Muscle layer of duodenum (tissue), 2 donors: Measurements from ENCODE around the gene PNKD.

ENCODE experiments used
- H3K27ac ChIP-seq: one replicate; pipeline ENCODE4 v1.7.0; 2013; ENCODE audit warnings: mild to moderate bottlenecking, low read length
- H3K27me3 ChIP-seq: one replicate; pipeline ENCODE4 v1.7.0; 2013; ENCODE audit warnings: low read depth, mild to moderate bottlenecking, control low read depth, low read length
- H3K36me3 ChIP-seq, 2 donors: one replicate each; pipeline ENCODE4 v1.7.0; 2013; ENCODE audit warnings: low read length in 2 of 2, control low read depth in 1 of 2, mild to moderate bottlenecking in 1 of 2; ENCODE audit not compliant: insufficient read depth in 2 of 2, control insufficient read depth in 1 of 2
- H3K4me1 ChIP-seq, 2 donors: one replicate each; pipeline ENCODE4 v1.7.0; 2013; ENCODE audit warnings: low read length in 2 of 2, mild to moderate bottlenecking in 2 of 2, control low read depth in 1 of 2, moderate library complexity in 1 of 2; ENCODE audit not compliant: insufficient read depth in 2 of 2, control insufficient read depth in 1 of 2
- H3K4me3 ChIP-seq, 2 donors: one replicate each; pipeline ENCODE4 v1.7.0; 2013; ENCODE audit warnings: low read length in 2 of 2, low read depth in 1 of 2, mild to moderate bottlenecking in 1 of 2
- H3K9me3 ChIP-seq, 2 donors: one replicate each; pipeline ENCODE4 v1.7.0; 2013; ENCODE audit warnings: low read length in 2 of 2, control low read depth in 1 of 2, mild to moderate bottlenecking in 1 of 2; ENCODE audit not compliant: control insufficient read depth in 1 of 2
- donor health status: healthy.

The PNKD gene

DNA sequence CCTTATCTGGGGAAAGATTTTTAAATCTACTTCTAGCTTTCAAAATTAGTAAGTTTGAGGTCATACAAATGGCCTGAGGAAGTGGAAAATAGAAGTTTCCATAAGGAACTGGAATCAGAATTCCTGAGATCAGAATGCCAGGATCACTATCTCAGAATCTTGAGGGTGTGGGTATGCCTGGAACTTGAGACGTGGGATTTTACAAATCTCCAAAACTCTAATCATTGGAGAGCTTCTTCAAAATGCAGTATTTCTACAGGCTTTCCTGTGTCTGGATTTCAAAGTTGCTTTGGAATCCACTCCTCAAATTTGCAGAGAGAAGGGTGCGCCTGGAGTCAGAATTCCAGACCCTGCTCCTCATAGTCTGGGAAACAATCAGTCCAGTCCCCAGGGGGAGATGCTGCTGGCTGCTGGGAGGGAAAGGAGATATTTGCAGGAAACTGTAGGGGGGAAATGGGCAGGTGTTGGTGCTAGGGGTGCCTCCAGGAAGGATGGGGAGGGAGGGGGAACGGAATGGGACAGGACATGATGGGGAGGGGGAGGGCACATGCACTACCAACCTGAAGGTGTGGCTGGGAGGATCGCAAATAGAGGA, 55.3 kb downstream of the PNKD start:
- Histone ChIP-seq H3K4me3 (no peak overlapping the region), H3K27me3 (no peaks in the 10 kb centered on the region), H3K36me3 (no peaks in the 10 kb centered on the region), H3K9me3 (no peaks in the 10 kb centered on the region), H3K27ac (no peak overlapping the region), H3K4me1 (peaks cover 8 to 13% of the 10 kb centered on the region in 2 donors)

DNA sequence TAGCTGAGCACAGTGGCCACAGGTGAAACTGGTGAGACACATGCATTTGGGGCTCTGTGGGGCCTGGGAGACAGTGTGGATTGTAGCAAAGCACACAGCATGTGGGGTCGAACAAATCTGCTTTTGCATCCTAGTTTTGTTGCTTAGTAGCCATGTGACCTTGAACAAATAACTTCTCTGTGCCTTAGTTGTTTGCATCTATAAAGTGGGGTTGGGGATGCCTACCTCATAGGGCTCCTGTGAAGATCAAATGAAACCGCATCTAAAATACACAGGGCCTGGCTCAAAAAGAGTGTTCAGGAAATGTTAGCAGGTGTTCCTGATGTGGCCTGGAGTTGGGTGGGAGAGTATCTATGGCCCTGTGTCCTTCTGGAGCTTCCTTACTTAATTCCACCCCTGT, 56.0 kb downstream of the PNKD start:
- H3K27ac ChIP-seq: no peak overlapping the region
- no peaks in the 10 kb centered on the region for H3K9me3 ChIP-seq
- H3K27me3 ChIP-seq: no peaks in the 10 kb centered on the region
- no peaks in the 10 kb centered on the region for H3K36me3 ChIP-seq
- H3K4me1 ChIP-seq: peaks cover 8 to 13% of the 10 kb centered on the region in 2 donors
- H3K4me3 ChIP-seq: no peak overlapping the region

GRCh38 chr2:218327451-218328210, 57.3 kb downstream of the PNKD start:
- no peaks in the 10 kb centered on the region for H3K36me3 ChIP-seq
- no peaks in the 10 kb centered on the region for H3K9me3 ChIP-seq
- H3K4me1 ChIP-seq: peaks cover 4 to 7% of the 10 kb centered on the region in 2 donors
- no peak overlapping the region for H3K4me3 ChIP-seq
- H3K27me3 ChIP-seq: no peaks in the 10 kb centered on the region
- no peak overlapping the region for H3K27ac ChIP-seq

DNA sequence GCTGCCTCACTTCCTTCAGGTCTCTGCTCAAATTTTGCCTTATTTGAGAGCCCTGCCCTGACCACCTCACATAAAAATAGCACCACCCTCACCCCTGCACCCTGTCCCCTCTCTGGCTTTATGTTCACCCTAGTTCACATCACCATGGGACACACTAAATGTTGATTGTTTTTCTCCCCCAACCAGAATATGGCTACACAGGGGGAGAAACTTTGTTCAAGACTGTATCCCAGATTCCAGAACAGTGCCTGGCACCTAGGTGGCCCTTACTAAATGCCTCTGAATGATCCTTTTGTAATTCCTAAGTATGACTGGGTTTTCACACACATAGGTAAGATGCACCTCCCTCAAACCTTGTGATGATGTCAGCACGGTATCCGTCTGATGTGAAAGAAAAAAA, 58.0 kb downstream of the PNKD start:
- Histone ChIP-seq H3K27ac (no peak overlapping the region), H3K36me3 (no peaks in the 10 kb centered on the region), H3K4me1 (peaks cover 4 to 6% of the 10 kb centered on the region in 2 donors)

DNA sequence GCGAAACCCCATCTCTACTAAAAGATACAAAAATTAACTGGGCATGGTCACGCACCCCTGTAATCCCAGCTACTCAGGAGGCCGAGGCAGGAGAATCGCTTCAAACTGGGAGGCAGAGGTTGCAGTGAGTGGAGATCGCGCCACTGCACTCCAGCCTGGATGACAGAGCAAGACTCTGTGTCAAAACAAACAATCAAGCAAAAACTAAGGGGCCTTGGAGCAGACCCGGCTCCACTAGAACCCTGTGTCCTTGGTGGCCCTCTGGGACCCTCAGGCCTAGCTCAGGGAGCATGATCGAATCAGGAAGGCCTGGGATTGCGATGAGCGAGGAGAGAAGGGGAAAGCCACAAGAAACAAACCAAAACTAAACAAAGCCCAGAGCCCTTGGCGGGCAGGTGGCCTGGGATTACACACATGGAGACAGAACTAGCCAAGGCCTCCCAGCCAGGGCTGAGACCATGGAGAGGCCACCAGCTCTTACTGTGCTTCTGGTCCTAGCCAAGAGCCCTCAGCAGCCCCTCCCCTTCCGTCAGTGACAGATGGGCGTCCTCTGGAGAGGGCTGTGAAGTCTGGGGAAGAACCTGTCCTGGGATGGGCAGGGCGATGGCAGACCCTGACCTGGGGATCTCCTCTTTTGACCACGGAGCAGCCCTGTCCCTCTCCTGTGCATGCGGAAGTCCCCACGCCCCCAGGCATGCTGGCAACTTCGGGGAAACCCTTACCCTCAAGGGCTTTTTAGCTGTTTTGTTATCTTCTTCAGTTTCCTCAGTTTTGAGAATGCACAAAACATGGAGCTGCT, 58.9 kb downstream of the PNKD start:
- no peaks in the 10 kb centered on the region for H3K27me3 ChIP-seq
- no peaks in the 10 kb centered on the region for H3K36me3 ChIP-seq
- peaks cover under 1 to 4% of the 10 kb centered on the region in 2 donors for H3K4me1 ChIP-seq
- H3K9me3 ChIP-seq: no peaks in the 10 kb centered on the region
- no peak overlapping the region for H3K4me3 ChIP-seq
- H3K27ac ChIP-seq: no peak overlapping the region

More for the DNA sequence above, 58.0 kb downstream of the PNKD start:
- Histone ChIP-seq H3K27me3 (no peaks in the 10 kb centered on the region), H3K9me3 (no peaks in the 10 kb centered on the region), H3K4me3 (no peak overlapping the region)

DNA sequence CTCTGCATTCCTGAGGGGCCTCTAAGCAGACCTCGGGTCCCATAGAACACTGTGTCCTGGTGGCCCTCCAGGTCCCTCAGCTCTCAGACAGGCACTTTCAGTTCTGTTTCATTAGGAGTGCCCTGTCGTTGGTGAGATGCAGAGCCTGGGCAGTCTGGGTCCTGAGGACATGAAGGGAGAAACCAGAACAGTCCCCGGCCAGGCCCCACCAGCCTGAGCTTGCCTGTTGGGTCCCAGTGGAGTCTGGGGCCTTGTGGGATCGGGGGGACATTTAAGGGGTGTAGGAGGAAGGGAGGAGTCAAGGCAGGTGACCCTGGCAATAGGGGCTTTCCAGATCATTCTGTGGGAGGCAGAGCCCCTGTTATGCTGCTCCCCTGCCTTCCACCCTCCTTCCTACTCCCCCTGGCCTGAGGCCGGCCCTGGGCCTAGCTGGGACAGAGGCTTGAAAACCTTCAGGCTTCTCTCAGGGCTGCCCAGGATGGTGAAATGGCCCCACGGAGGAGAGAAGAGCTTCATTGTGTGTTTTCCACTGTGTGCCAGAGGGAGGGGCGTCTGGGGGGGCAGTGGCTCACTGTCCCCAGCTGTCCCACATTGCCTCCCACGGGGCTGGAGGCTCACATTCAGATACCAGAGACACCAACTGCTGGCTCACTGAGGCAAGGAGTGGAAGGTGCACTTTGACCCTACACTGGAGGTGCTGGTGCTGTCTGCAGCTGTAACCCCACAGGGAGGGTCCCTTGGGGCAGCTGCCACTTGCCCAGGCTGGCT, 59.7 kb downstream of the PNKD start:
- Histone ChIP-seq H3K4me3 (no peak overlapping the region), H3K27me3 (no peaks in the 10 kb centered on the region), H3K27ac (no peak overlapping the region), H3K9me3 (no peaks in the 10 kb centered on the region), H3K4me1 (peaks cover 0 to 4% of the 10 kb centered on the region in 2 donors), H3K36me3 (no peaks in the 10 kb centered on the region)

GRCh38 chr2:218331745-218332144, 61.4 kb downstream of the PNKD start:
- H3K27me3 ChIP-seq: no peaks in the 10 kb centered on the region
- H3K4me3 ChIP-seq: no peak overlapping the region
- peak overlapping the region; percentile 69 for H3K27ac ChIP-seq
- H3K9me3 ChIP-seq: no peaks in the 10 kb centered on the region
- peaks cover 0 to 4% of the 10 kb centered on the region in 2 donors for H3K4me1 ChIP-seq
- no peaks in the 10 kb centered on the region for H3K36me3 ChIP-seq

DNA sequence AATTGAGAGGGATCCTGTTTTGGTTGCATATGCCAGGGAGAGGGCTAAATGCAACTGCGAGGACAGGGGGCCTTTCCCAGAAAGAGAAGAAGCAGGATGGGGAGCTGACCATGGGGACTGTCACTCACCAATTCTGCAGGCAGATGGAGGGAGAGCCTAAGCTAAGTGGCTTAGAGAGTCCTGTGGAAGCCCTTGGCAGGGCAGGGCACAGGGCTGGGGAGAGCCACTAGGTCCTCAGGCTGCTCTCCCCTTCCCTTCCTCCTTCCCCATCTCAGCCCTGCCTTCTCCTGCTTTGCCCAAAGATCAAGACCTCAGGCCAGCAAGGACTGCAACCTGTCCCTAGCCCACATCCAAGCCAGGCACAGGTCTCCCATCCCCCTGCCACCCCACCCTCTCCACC, 62.0 kb downstream of the PNKD start:
- H3K4me3 ChIP-seq: no peak overlapping the region
- no peaks in the 10 kb centered on the region for H3K27me3 ChIP-seq
- H3K9me3 ChIP-seq: no peaks in the 10 kb centered on the region
- peaks cover 0 to 4% of the 10 kb centered on the region in 2 donors for H3K4me1 ChIP-seq
- peak overlapping the region; percentile 69 for H3K27ac ChIP-seq
- H3K36me3 ChIP-seq: no peaks in the 10 kb centered on the region

DNA sequence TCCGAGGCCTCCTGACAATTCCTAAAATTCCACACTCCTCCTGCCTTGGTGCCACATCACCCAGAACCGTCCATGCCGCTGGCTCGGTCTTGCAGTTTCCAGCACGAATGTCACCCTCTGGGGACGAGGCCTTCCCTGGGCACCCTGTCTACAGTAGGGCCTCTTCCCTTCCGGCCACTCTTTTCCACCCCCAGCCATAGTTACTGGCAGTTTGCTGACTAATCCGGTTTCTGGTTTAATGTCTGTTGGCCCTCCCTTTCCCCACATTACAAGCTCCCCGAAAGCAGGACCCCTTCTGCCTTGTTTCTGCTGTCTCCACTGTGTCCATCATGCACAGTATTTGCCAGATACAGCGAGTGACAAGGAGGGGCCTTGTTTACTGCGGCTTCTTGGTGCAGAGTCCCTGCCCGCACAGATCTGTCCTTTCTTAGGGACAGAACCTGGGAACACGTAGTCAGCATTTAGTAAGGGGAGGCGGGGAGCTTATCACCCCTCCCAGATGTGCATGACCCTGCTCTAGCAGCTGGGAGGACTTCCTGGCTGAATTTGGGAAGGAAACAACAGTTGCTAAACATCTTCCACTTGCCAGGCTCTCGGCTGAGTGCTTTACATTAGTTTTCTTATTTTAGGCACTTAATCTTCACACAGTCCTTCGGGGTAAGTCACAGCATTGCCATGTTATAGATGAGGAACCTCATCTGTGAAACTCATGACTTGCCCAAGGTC, 62.8 kb downstream of the PNKD start:
- no peaks in the 10 kb centered on the region for H3K9me3 ChIP-seq
- no peaks in the 10 kb centered on the region for H3K27me3 ChIP-seq
- H3K27ac ChIP-seq: peak overlapping the region; percentile 69
- H3K4me3 ChIP-seq: peak overlapping the region in 1 of 2 donors; percentile 21
- H3K4me1 ChIP-seq: no peaks in the 10 kb centered on the region
- no peaks in the 10 kb centered on the region for H3K36me3 ChIP-seq

DNA sequence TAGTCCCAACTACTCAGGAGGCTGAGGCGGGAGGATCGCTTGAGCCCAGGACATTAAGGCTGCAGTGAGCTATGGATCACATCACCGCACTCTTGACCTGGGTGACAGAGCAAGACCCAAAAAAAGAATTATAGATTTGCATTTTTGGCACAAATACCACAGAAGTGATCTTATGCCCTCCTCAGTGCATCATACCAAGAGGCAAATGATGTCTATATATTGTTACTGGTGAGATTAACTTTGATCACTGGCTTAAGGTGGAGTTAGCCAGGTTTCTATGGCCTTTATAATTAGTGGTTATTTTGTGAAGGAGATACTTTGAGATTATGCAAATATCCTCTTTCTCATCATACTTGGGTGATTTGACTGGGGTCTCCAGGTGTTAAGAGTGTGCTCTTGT, 64.2 kb downstream of the PNKD start:
- no peaks in the 10 kb centered on the region for H3K27me3 ChIP-seq
- H3K9me3 ChIP-seq: no peaks in the 10 kb centered on the region
- no peak overlapping the region for H3K27ac ChIP-seq
- no peaks in the 10 kb centered on the region for H3K4me1 ChIP-seq
- H3K4me3 ChIP-seq: no peak overlapping the region
- H3K36me3 ChIP-seq: no peaks in the 10 kb centered on the region
